NCI-H146 treated with DMSO at 0.1 percent for 48 hours (cell line): ENCODE data around the gene NAALADL2.
"Not testable (repeated sequence)": the region's sequence is repeated elsewhere in the genome, so short reads cannot be mapped to it uniquely, and the experiment has no call there.

Source experiments
- DNase-seq: peaks from one replicate; lab custom pipeline; 2025; ENCODE audit not compliant: unreplicated experiment; lab: John Stamatoyannopoulos, UW

NAALADL2 gene

GRCh38 chr3:175248832-175249231 is 389.7 kb downstream of the NAALADL2 start:
- no peak for DNase-seq

GRCh38 chr3:175255698-175256097 is 396.6 kb downstream of the NAALADL2 start:
- no peak for DNase-seq

- DNase-seq = no peak
Observed at GRCh38 chr3:175257123-175257522, 398.0 kb downstream of the NAALADL2 start.

GRCh38 chr3:175258763-175259162 is 399.6 kb downstream of the NAALADL2 start:
- DNase-seq = no peak

GRCh38 chr3:175260145-175260794 is 401.1 kb downstream of the NAALADL2 start:
- no peak for DNase-seq

GRCh38 chr3:175266478-175266877 is 407.3 kb downstream of the NAALADL2 start:
- no peak for DNase-seq

GRCh38 chr3:175267121-175267531 is 408.0 kb downstream of the NAALADL2 start:
- DNase-seq = no peak

GRCh38 chr3:175267561-175267960 is 408.4 kb downstream of the NAALADL2 start:
- no peak for DNase-seq

GRCh38 chr3:175269394-175269793 is 410.3 kb downstream of the NAALADL2 start:
- DNase-seq = no peak

GRCh38 chr3:175270198-175270837 is 411.2 kb downstream of the NAALADL2 start:
- peak; percentile 85 for DNase-seq

GRCh38 chr3:175270866-175271265 is 411.7 kb downstream of the NAALADL2 start:
- no peak for DNase-seq

GRCh38 chr3:175271465-175271864 is 412.3 kb downstream of the NAALADL2 start:
- DNase-seq = not testable (repeated sequence)

- no peak for DNase-seq
Observed at GRCh38 chr3:175272392-175272791, 413.3 kb downstream of the NAALADL2 start.

GRCh38 chr3:175273573-175273972 is 414.4 kb downstream of the NAALADL2 start:
- no peak for DNase-seq

GRCh38 chr3:175274056-175274455 is 414.9 kb downstream of the NAALADL2 start:
- no peak for DNase-seq

- DNase-seq = no peak
Observed at GRCh38 chr3:175274474-175275218, 415.5 kb downstream of the NAALADL2 start.

GRCh38 chr3:175278680-175279079 is 419.5 kb downstream of the NAALADL2 start:
- DNase-seq = no peak

GRCh38 chr3:175279457-175279856 is 420.3 kb downstream of the NAALADL2 start:
- no peak for DNase-seq

GRCh38 chr3:175279911-175280310 is 420.8 kb downstream of the NAALADL2 start:
- DNase-seq = no peak

GRCh38 chr3:175287361-175287963 is 428.3 kb downstream of the NAALADL2 start:
- DNase-seq = no peak

GRCh38 chr3:175288621-175289020 is 429.5 kb downstream of the NAALADL2 start:
- DNase-seq = no peak

GRCh38 chr3:175294793-175295192 is 435.7 kb downstream of the NAALADL2 start:
- no peak for DNase-seq
